EH (cell line): Measurements from ENCODE around the gene PAEP.
A peak's percentile ranks its signal among the peaks of the same experiment; 100 is the strongest.
"Not testable (repeated sequence)": the region's sequence is repeated elsewhere in the genome, so short reads cannot be mapped to it uniquely, and the experiment has no call there.

Source experiments
- DNase-seq: peaks from one replicate; pipeline ENCODE4 v3.0.0-alpha.2; 2015; ENCODE audit warnings: low read depth

PAEP gene

DNA sequence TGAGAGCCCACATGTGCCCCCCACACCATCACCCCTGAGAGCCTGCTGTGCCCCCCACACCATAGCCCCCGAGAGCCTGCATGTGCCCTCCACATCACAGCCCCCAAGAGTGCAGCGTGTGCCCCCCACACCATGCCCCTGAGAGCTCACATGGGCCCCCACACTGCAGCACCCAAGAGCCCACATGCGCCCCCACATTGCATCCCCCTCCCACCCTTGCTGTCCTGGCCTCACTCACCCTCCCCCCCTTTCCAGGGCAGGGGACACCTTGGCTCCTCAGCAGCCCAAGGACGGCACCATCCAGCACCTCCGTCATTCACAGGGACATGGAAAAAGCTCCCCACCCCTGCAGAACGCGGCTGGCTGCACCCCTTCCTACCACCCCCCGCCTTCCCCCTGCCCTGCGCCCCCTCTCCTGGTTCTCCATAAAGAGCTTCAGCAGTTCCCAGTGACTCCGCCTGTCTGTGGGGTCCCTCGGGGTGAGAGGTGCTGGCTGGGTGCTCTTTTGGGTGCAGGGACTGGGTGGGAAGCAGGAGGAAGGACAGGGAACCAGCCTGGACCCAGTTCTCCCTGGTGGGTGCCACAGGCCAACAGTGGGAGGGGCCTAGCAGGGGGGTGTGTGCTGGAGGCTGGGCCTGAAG, 35.3 kb upstream of the PAEP start:
- no peak for DNase-seq

DNA sequence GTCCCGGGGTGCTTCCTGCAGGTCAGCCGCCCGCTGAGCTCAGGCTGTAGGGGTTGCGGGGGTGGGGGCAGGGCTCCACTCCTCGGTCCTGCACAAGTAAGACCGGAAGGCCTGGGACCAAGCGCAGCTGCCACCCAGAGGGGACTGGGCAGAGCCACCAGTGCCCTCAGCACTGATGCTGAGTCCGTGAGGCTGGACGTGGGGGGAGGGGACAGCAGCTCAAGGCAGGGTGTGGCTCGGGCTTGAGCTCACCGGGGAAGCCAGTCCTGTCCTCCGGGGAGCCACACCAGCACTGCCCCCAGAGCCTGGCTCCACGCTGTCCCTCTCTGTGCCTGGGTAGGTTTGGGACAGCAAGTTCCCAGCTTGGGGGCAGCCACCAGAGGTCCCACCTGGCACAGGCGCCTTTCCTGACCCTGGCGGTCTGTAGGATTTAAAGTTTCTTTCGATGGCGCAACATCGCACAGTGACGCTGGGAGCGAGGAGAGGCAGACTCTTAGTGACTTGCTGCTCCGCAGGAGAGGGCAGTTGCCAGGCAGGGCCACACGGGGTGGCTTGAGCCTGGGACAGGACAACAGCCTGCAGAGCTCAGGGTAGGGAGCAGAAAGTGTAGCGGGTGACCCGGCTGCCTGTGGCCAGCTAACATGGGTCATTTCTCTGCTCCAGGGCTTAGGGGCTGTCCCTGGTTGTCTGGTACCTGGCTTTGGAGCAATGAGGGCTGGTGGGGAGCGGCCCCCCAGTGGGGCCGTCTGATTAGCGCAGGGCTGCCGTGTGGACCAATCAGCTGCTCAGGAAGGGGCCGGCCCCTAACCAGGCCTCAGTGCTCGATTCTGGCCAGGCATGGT, 34.6 kb upstream of the PAEP start:
- no peak for DNase-seq

DNA sequence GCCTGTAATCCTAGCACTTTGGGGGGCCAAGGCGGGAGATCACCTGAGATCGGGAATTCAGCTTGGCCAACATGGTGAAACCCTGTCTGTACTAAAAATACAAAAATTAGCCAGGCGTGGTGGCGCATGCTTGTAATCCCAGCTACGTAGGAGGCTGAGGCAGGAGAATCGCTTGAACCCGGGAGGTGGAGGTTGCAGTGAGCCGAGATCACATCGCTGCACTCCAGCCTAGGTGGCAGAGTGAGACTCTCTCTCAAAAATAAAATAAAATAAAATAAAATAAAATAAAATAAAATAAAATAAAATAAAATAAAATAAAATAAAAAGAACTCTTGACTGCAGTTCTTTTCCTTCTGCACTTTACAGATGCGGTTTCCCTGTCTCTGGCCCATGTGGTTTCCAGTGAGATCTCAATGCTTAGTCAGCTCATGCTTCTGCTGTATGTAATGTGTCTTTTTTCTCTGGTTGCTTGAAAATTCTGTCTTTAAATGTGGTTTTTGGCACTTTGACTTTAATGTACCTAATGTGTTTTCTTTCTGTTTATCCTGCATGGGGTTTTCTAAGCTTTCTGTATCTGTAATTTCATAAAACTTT, 32.6 kb upstream of the PAEP start:
- not testable (repeated sequence) for DNase-seq

DNA sequence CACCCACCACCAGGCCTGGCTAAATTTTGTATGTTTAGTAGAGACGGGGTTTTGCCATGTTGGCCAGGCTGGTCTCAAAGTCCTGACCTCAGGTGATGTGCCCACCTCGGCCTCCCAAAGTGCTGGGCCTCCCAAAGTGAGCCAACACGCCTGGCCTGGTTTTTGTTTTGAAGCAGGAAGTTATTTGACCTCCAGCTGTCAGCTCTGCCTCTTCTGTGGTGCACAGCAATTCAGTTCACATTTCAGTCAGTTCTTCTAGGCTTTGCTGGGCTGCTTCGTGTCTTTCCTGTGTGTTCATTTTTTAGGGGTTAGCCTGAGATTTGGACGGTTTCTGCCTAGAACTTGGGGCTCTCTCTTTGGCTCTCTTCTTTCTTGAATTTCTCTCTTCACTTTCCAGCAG, 31.4 kb upstream of the PAEP start:
- DNase-seq, result no peak

DNA sequence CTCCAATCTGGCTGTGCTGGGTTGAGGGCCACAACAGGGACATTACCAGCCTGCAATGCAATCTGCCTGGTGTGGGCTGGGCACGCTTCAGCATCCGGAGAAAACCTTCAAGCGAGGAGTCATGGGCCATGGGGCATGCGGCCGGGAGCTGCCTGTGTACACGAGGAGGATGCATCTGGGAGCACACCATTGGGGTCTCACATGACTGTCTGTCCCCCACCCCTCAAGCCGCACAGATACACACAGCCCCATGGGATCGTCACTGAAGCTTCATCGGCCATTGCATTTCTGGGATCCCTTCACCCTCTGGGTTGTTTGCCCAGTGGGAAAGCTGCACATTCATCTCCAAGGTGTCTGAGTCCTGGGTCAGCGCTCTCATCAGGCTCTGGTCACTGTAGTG, 30.5 kb upstream of the PAEP start:
- DNase-seq, result no peak

DNA sequence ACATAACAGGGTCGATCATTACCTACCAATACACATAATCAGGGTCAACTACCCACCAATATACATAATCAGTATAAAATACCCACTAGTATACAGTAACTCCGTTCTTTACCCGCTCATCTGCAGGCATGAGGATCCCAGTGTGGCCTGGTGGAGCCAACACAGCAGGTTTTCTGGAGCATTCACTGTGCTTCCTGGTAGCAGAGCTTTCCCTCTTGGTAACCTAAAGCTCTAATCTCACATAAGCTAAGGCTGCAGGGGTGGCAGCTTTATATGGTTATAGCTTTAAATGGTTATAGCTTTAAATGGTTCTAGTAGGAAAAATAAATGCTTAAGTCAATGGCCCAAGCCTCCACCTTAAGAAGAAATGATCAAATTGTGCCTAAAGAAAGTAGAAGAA, 28.4 kb upstream of the PAEP start:
- no peak for DNase-seq

DNA sequence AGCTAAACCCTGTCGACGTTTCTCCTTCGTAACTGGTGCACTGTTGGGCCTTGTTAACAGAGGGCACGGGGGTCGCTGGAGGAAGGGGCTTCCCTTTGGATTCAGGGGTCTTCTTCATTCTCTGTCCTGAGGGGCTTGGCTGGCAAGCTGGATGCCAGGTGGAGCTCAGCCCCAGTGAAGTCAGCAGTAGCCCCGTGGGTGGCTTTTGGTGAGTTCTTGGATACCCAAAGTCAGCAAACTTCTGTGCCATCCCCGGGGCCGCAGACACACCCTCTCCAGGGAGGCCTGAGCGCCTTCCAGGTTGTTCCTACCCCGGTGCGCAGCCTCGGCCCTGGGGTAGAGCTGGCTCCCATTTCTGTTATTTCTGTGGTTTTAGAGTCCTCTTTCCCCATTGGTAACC, 27.9 kb upstream of the PAEP start:
- no peak for DNase-seq

DNA sequence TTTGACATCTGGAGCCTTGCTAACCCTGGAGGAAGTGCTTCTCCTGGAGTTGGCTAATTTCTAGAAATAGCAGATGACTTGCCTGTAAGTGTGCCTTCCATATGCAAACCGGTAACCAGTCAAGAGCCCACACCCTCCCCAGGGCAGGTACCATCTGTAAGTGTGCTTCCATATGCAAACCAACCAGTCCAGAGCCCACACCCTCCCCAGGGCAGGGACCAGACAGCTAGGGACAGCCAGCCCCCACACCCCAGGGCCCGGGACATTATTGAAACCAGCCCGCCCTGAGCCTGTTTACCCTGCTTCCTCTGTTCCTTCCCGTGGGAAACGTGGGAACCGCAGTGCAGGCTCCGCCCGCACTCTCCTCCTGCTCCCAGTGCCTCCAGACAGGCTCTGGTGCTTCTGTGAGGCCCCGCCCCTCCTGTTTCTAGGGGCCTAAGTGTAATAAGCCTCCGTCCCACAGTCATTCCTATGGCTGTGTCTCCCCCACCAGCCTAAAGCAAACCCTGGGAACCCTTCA, 27.3 kb upstream of the PAEP start:
- peak; percentile 41 for DNase-seq

DNA sequence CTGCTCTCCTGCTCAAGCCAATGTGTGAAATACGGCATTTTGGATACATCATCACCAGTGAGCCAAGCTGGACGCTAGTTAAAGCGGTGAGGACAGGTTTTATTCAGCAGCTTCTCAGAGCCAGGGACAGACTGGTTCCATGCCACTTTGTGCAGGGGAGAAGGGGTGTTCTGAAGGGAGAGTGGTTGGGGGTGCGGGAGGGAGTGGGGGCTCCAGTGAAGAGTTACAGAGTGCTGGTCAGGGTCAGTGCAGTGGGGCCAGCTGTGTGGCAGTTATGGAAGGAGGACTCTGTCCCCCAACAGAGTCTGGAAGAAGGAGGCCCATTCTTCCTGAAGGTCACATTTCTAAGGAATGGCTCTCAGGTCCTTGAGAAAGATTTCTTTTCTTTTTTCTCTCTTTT, 26.7 kb upstream of the PAEP start:
- DNase-seq, result not testable (repeated sequence)

DNA sequence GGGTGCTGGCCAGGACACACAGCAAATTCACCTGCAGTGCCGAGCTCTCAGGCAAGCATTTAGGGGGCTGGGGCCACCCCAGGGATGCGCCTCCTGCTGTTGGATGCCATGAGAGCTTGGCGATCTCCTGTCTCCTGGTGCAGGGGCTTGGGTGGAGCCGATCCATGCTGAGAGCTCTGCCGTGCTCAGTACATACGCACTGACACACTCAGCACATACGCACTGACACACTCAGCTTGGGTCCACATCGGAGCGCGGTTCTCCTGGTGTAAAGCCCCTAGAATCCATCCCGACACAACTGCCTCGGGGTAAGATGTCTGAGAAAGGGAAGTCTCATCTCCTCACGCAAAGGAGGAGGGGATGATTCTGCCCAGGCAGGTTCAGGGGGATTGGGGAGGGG, 25.9 kb upstream of the PAEP start:
- not testable (repeated sequence) for DNase-seq

DNA sequence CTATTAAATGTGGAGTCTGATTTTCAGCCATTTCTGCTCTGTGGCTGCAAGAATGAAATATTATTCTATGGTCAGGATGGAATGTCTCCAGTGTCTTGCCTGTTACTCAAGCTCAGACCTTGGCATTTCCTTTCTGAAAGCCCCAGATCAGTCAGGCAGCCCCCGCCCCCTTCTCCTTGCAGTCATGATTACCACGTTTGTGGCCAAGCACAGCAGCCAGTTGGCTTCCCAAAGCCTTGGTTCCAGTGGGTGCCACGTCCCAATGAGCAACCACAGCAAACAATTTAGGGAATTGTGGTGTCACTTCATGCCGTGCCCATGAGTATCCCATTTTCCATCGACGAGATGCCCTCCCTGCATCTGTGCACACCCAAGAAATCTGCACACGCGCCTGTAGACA, 25.3 kb upstream of the PAEP start:
- peak; percentile 78 for DNase-seq

DNA sequence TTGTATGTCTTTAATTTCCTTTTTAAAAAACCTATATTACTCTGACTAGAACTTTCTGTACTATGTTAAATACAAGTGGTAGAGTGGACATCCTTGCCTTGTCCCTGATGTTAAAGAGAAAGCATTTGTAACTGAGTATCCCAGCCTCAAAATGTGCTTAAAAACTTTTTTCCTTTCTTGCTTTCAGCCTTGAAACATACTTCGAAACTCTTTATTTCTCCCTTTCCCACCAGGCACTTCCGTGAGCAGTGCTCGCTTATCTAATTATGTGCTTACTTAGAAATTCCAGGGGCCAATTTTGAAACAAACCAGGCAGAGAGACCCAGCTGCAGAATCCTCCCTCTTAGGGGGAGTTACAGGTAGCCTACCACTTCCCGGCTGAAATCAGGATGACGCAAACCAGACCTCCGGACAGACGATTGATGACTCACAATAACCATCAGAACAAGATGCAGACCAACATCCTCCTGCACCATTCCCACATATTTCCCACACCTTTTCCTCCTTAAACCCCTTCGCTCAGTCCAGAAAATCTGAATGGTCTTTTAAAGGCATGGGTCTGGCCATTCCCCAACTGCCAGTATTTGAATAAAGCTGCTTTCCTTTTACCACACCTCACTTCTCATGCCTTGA, 18.2 kb upstream of the PAEP start:
- not testable (repeated sequence) for DNase-seq

DNA sequence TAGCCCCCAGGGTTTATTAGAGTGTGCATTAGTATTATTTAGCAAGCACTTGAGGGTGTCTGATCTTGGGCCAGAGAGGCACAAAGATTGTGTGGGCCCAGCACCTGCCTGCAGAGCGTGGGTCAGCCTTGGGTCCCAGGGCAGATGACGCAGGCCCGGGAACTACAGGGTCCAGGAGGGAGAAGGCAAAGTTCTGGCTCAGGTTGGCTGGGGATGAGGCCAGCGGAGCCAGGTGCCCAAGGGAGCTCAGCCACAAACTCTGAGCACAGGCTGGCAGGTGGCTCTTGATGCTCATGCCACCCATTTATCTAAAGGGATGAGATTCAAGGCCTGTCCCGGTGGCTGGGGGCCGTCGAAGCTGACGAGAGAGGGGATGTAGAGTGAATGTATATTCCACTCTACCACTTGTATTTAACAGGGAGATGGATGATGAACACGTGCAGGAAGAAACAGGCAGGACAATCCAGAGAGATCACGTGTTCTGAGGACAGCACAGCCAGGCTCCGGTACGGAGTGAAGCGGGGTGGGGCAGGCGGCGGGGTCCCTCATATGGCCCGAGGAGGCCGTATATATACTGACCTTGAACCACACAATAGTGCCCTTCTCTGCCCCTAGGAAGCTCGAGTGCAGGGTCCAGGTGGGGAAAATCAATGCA, 16.4 kb upstream of the PAEP start:
- no peak for DNase-seq

DNA sequence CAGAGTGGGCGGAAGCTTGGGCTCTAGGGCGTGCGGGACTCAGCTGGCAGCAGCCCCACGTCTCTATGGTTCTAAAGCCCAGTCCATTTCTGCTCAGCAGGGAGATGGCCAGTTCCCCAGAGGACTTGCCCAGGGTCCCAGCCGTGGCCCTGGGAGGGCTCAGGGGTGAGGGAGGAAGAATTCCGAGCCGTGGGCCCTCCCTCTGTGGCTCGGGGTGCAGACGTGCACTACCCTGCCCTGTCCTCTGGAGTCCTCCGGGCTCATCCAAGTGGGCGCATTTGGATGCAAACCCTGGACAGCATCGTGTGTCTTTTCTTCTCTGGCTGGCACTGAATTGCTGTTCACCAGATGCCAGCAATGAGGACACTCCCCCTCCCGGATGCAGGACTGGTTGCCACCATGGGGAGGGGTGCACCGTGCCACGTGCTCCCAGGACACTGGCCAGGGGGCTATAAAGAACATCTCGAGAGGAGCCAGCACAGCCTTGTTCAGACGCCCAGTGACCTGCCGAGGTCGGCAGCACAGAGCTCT, 15.8 kb upstream of the PAEP start, which contains the start of gene OBP2A:
Gene OBP2A, plus strand, starts transcription at position 481 of the 531 bp plus-strand sequence. CDS start 55 bp downstream, outside the sequence.
- not testable (repeated sequence) for DNase-seq

DNA sequence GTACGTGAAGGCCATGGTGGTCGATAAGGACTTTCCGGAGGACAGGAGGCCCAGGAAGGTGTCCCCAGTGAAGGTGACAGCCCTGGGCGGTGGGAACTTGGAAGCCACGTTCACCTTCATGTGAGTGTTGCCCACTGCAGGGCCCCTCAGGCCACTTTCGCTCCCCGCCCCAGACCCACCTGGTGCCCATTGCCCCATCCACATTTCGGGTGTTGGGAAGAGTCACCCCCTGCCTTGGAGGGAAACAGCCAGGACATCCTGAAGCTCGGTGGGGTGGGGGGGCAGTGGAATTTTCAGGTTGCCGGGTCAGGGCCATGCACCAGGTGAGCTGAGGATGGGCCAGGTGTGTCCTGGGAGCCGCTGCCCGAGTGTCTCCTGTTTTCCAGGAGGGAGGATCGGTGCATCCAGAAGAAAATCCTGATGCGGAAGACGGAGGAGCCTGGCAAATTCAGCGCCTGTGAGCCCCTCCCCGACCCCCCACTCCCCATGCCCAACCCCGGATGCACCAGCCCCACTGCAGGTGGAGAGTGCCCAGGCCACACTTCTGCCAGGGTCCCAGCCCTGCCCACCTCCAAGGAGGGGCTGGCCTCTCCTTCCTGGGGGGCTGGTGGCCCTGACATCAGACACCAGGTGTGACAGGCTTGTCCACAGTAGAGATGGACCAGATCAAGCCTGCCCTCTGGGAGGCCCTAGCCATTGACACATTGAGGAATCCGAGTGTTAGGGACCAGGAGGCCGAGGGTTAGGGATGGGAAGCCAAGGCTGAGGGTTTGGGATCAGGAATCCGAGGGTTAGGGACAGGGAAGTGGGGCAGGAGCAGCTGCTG, 14.6 kb upstream of the PAEP start:
- DNase-seq, result not testable (repeated sequence)

DNA sequence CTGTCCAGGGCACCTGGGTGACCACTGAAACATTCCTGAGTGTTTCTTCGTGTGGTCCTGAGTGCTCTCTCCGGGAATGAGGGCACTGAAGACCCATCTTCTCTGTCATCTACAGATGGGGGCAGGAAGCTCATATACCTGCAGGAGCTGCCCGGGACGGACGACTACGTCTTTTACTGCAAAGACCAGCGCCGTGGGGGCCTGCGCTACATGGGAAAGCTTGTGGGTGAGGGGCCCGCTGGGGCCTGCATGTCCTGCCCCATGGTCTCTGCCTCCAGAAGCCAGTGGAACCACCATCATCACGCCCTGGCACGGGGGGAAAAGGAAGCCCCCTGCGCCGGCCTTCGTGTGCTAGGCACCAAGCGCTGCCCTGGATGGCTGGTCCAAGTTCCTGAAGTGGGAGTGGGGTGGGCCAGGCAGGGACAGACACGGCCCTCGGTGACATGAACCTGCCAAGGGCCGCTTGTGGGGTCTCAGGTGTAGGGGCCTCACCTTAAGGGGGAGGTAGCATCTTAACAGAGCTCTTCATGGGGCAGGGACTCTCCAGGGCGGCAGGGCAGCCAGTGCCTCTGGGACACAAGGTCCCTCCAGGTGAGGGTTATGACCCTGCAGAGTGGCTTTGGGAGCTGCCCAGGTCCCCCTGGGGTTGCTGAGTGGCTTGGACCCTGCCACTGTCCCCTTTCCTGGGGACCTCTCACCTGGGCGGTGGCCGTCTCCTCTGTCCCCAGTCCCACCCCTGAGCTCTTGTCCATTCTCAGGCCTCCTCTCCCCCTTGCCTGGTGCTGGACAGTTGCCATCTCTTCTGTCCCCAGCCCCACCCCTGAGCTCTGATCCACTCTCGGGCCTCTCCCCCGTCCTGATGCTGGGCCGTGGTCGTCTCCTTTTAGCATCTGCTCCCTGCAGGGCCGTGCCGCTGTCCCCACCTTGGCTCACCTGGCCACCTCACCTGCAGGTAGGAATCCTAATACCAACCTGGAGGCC, 13.5 kb upstream of the PAEP start:
- DNase-seq, result no peak

DNA sequence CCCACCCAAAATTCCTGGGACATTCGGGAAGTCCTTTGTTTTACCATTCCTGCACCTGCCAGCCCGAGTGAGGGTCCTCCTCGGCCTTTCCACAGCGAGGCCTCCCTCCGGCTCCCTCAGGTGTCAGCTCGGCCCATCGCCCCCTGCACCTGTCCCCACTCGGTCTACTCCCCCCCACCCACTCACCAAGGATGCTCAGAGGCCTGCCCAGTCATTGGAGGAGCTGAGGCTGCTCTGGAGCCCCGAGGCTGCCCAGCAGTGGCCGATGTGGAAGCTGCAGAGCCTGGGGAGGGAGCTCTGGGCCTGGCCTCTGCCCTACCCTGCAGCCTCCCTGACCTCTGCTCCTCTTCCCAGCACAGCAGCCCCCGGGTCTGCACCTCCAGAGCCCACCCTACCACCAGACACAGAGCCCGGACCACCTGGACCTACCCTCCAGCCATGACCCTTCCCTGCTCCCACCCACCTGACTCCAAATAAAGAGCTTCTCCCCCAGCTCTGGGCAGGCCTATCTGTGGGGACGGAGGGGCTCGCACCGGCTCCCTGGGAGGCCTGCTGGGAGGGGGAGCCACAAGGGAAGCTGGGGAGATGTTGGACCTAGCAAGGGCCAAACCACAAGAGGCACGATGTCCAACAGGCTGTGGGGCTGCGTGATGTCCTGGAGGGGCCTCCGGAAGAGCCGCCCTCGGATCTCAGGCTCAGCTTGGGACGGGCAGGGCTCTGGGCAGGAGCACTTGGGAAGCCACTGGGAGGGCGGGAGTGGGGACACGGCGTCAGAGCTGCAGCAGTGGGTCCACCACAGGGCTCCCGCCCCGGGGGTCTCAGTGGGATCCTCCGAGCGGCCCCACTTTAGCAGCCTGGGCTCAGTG, 11.8 kb upstream of the PAEP start:
- DNase-seq, result not testable (repeated sequence)

DNA sequence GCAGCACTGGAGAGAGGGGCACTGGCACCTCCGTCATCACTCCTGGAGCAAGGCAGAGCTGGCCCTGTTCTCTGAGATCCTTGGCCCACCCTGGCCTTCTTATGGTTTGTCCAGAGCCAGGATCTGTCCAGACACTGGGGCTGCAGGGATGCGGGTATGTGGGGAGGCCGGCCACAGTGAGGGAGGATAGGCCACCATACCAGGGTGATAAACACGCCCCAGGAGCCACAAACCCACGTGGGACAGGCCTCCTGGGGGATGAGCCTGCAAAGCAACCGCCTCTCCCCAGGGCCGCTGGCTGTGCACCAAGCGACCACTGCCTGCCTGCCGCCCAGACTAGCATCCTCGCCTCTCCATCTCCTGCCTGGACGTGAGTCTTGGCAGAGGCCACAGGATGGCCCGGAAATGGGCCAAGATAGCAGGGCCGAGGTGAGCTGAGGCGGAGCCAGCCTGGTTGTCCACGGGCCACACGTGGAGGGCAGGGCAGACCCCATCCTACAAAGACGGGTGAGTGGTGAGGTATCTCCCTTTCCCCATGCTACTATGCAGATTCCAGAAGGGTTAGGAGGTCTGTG, 11.1 kb upstream of the PAEP start:
- no peak for DNase-seq
